SK-N-SH (cell line): Measurements from ENCODE around the gene PDE4C. TPM values are rescaled to one million over a fixed set of nuclear protein-coding genes. Genes with fewer than 3 reads are reported as not detected.

Experiments used
- CTCF ChIA-PET: fragments of 300-600, 350-600 bp; formaldehyde crosslinking; extraction: SDS; loops from one replicate; lab custom pipeline; 2021; lab: Yijun Ruan, JAX
- POLR2A ChIA-PET: fragments of 350-600 bp; sonication (Branson Sonifier 250); formaldehyde crosslinking; extraction: SDS; loops from one replicate; lab custom pipeline; 2020; ENCODE audit warnings: antibody characterized with exemption, inconsistent platforms; lab: Yijun Ruan, JAX
- DNase-seq: peaks from one replicate; pipeline ENCODE4 v3.0.0; 2012
- H2AFZ ChIP-seq: fragments of 200-600 bp; sonication (generic); 2 replicates; pipeline ENCODE4 v1.8.1; 2016; ENCODE audit warnings: antibody characterized with exemption, mild to moderate bottlenecking, low read depth
- H3F3A ChIP-seq: fragments of 200-600 bp; sonication (generic); replicated peaks from 2 replicates; pipeline ENCODE3; 2016; ENCODE audit warnings: antibody characterized with exemption, mild to moderate bottlenecking; ENCODE audit not compliant: insufficient read depth
- H3K27ac ChIP-seq, 2 experiments: fragments of 200-500 bp in 1 of 2; fragments of 200-600 bp in 1 of 2; sonication (Bioruptor generic) in 1 of 2; sonication (generic), shearing (Covaris generic) in 1 of 2; 2 replicates each; pipeline versions ENCODE4 v1.5.1 to v1.6.1; 2014 to 2016; ENCODE audit warnings: low read depth in 2 of 2, inconsistent platforms in 1 of 2, low read length in 1 of 2, mild to moderate bottlenecking in 1 of 2, mixed read lengths in 1 of 2
- H3K27me3 ChIP-seq: fragments of 200-600 bp; sonication (generic), shearing (Covaris generic); 2 replicates; pipeline ENCODE4 v1.6.1; 2016; ENCODE audit warnings: mixed run types; ENCODE audit not compliant: insufficient read depth
- H3K36me3 ChIP-seq, 2 experiments: fragments of 200-500 bp in 1 of 2; fragments of 200-600 bp in 1 of 2; sonication (Bioruptor generic) in 1 of 2; sonication (generic) in 1 of 2; replicated peaks in 1 of 2; 2 replicates each; pipeline versions ENCODE3 to v1.5.1; 2014 to 2016; ENCODE audit warnings: low read length in 1 of 2, mild to moderate bottlenecking in 1 of 2; ENCODE audit not compliant: insufficient read depth in 2 of 2, control insufficient read depth in 1 of 2
- H3K4me1 ChIP-seq, 2 experiments: fragments of 200-500 bp in 1 of 2; fragments of 200-600 bp in 1 of 2; sonication (Bioruptor generic) in 1 of 2; sonication (generic), shearing (Covaris generic) in 1 of 2; 2 replicates each; pipeline versions ENCODE4 v1.5.1 to v1.6.1; 2014 to 2016; ENCODE audit warnings: low read depth in 1 of 2, low read length in 1 of 2, mixed run types in 1 of 2; ENCODE audit not compliant: insufficient read depth in 2 of 2, control insufficient read depth in 1 of 2
- H3K4me2 ChIP-seq: fragments of 200-600 bp; sonication (generic), shearing (Covaris generic); 2 replicates; pipeline ENCODE4 v1.6.1; 2017; ENCODE audit warnings: mixed run types
- H3K4me3 ChIP-seq, 2 experiments: fragments of 200-500 bp in 1 of 2; fragments of 200-600 bp in 1 of 2; sonication (Bioruptor generic) in 1 of 2; sonication (generic), shearing (Covaris generic) in 1 of 2; 2 replicates each; pipeline versions ENCODE4 v1.5.1 to v1.8.1; 2014 to 2016; ENCODE audit warnings: low read depth in 2 of 2, inconsistent platforms in 1 of 2, low read length in 1 of 2, mild to moderate bottlenecking in 1 of 2, mixed read lengths in 1 of 2, moderate library complexity in 1 of 2
- H3K79me2 ChIP-seq: fragments of 200-600 bp; sonication (generic); 2 replicates; pipeline ENCODE4 v1.8.1; 2017; ENCODE audit warnings: mild to moderate bottlenecking; ENCODE audit not compliant: insufficient read depth
- H3K9ac ChIP-seq: fragments of 200-600 bp; sonication (generic); 2 replicates; pipeline ENCODE4 v1.6.1; 2017; ENCODE audit warnings: mixed run types
- H3K9me2 ChIP-seq: fragments of 200-600 bp; sonication (generic); 2 replicates; pipeline ENCODE4 v1.6.1; 2017; ENCODE audit warnings: mixed run types
- H3K9me3 ChIP-seq: fragments of 200-600 bp; sonication (generic); 2 replicates; pipeline ENCODE4 v1.6.1; 2017; ENCODE audit warnings: mixed run types, mild to moderate bottlenecking, moderate library complexity
- H4K20me1 ChIP-seq: fragments of 200-600 bp; sonication (generic); 2 replicates; pipeline ENCODE4 v1.6.1; 2017; ENCODE audit warnings: mild to moderate bottlenecking, mixed run types; ENCODE audit not compliant: insufficient read depth
- CHD2 ChIP-seq: fragments of 150-350 bp; IDR thresholded peaks from 2 replicates; pipeline ENCODE4 v1.6.1; 2018; ENCODE audit warnings: low read length; ENCODE audit not compliant: partially characterized antibody
- CTCF ChIP-seq: fragments of 200-600 bp; sonication (generic); IDR thresholded peaks from 2 replicates; pipeline ENCODE4 v1.6.1; 2017; ENCODE audit warnings: antibody characterized with exemption, mild to moderate bottlenecking, moderate library complexity
- EP300 ChIP-seq, 2 experiments: IDR thresholded peaks; 2 replicates each; pipeline versions ENCODE4 v1.4.0 to v1.6.1; 2012; ENCODE audit warnings: borderline replicate concordance in 1 of 2, low read depth in 1 of 2, low read length in 1 of 2
- FOSL2 ChIP-seq: IDR thresholded peaks from 2 replicates; pipeline ENCODE4 v1.4.0; 2012; ENCODE audit warnings: low read depth, mild to moderate bottlenecking, moderate library complexity, borderline replicate concordance
- FOXM1 ChIP-seq: IDR thresholded peaks from 2 replicates; pipeline ENCODE4 v1.4.0; 2012; ENCODE audit warnings: low read depth, mild to moderate bottlenecking
- GABPA ChIP-seq: IDR thresholded peaks from 2 replicates; pipeline ENCODE4 v1.4.0; 2012; ENCODE audit warnings: low read depth, mild to moderate bottlenecking
- GATA2 ChIP-seq: sonication (generic); formaldehyde crosslinking; IDR thresholded peaks from 2 replicates; pipeline ENCODE4 v1.5.0; 2020; ENCODE audit warnings: mild to moderate bottlenecking, missing genetic modification reagents
- IRF3 ChIP-seq: fragments of 150-350 bp; IDR thresholded peaks from 2 replicates; pipeline ENCODE4 v1.6.1; 2016; ENCODE audit warnings: mild to moderate bottlenecking, low read depth, low read length
- JUND ChIP-seq: IDR thresholded peaks from 2 replicates; pipeline ENCODE4 v1.4.0; 2012
- MAX ChIP-seq: IDR thresholded peaks from 2 replicates; pipeline ENCODE4 v1.4.0; 2012; ENCODE audit warnings: low read depth
- MXI1 ChIP-seq: IDR thresholded peaks from 2 replicates; pipeline ENCODE4 v1.6.1; 2012; ENCODE audit warnings: mild to moderate bottlenecking, low read depth, low read length, improper control_type of control experiment
- NFIC ChIP-seq: IDR thresholded peaks from 2 replicates; pipeline ENCODE4 v1.4.0; 2012; ENCODE audit warnings: borderline replicate concordance
- NRF1 ChIP-seq: IDR thresholded peaks from 2 replicates; pipeline ENCODE4 v1.6.1; 2012; ENCODE audit warnings: low read depth, mild to moderate bottlenecking, low read length
- PBX3 ChIP-seq: IDR thresholded peaks from 2 replicates; pipeline ENCODE4; 2012
- POLR2AphosphoS5 ChIP-seq: IDR thresholded peaks from 2 replicates; pipeline ENCODE4 v1.6.1; 2012; ENCODE audit warnings: low read depth, low read length
- RAD21 ChIP-seq: IDR thresholded peaks from 2 replicates; pipeline ENCODE4 v1.6.1; 2012; ENCODE audit warnings: mild to moderate bottlenecking, low read length
- RCOR1 ChIP-seq: fragments of 150-350 bp; IDR thresholded peaks from 2 replicates; pipeline ENCODE4 v1.6.1; 2017; ENCODE audit warnings: antibody characterized with exemption, low read length
- RFX5 ChIP-seq: IDR thresholded peaks from 2 replicates; pipeline ENCODE4 v1.6.1; 2012; ENCODE audit warnings: mild to moderate bottlenecking, improper control_type of control experiment, low read length
- RXRA ChIP-seq: IDR thresholded peaks from 2 replicates; pipeline ENCODE4 v1.4.0; 2012; ENCODE audit warnings: low read depth, mild to moderate bottlenecking, borderline replicate concordance
- SIN3A ChIP-seq: IDR thresholded peaks from 2 replicates; pipeline ENCODE4 v1.6.1; 2012; ENCODE audit warnings: low read depth, mild to moderate bottlenecking, low read length, moderate library complexity, borderline replicate concordance
- SMC3 ChIP-seq: IDR thresholded peaks from 2 replicates; pipeline ENCODE4 v1.6.1; 2012; ENCODE audit warnings: low read depth, low read length, improper control_type of control experiment
- TCF12 ChIP-seq: IDR thresholded peaks from 2 replicates; pipeline ENCODE4 v1.4.0; 2012
- YY1 ChIP-seq: IDR thresholded peaks from 2 replicates; pipeline ENCODE4 v1.4.0; 2012; ENCODE audit warnings: low read depth, mild to moderate bottlenecking
- ZBTB33 ChIP-seq: IDR thresholded peaks from 2 replicates; pipeline ENCODE4 v1.4.0; 2012; ENCODE audit warnings: low read depth, borderline replicate concordance
- WGBS: methylation state at CpG from one replicate; pipeline ENCODE4 v1.1.6; 2017; ENCODE audit warnings: low lambda C conversion rate; 5-methylcytosine and 5-hydroxymethylcytosine counted together
- polyA plus RNA-seq, 3 experiments: library from polyadenylated mRNA; depleted of rRNA; stranded (reverse); fragments of >200 nt; gene quantifications; 2 replicates each; pipeline ENCODE4 v1.2.3, GENCODE V29; 2012

The PDE4C gene
- polyA plus RNA-seq, 1 of the 3 experiments (the other 2 are of a cell fraction) = 0.36 TPM

- Histone ChIP-seq H3K4me1 (peaks cover 0 to 25% of the 10 kb centered on the region in 2 experiments; a peak in 1 of 4 replicates), H3K9me2 (no peaks in the 10 kb centered on the region), H3K36me3 (no peaks in the 10 kb centered on the region), H3K27ac (no peak overlapping the region), H3K9me3 (no peaks in the 10 kb centered on the region), H3F3A (no peaks in the 10 kb centered on the region), H3K4me3 (no peak overlapping the region), H2AFZ (no peak overlapping the region), H3K4me2 (no peak overlapping the region), H3K27me3 (no peaks in the 10 kb centered on the region), H4K20me1 (no peaks in the 10 kb centered on the region), H3K9ac (no peak overlapping the region), H3K79me2 (no peaks in the 10 kb centered on the region)
- WGBS = 36% methylated on average over 5 of the region's 5 CpGs
- DNase-seq = no peak
- TF ChIP-seq SIN3A (no peak), MXI1 (no peak), ZBTB33 (no peak), IRF3 (no peak), SMC3 (peak; percentile 23), CHD2 (no peak), FOXM1 (no peak), RXRA (no peak), GATA2 (CRISPR knock-in tag) (no peak), RFX5 (no peak), JUND (no peak), RAD21 (no peak), TCF12 (no peak), EP300 (IDR thresholded peaks at IDR 0.05; ENCODE audit: borderline replicate concordance in 1 of 2, low read depth in 1 of 2, low read length in 1 of 2) (no peak), YY1 (no peak), CTCF (peak; percentile 68), RCOR1 (0 out of 2 replicates have a peak, but pooled peaks have one; percentile 25), MAX (no peak), NRF1 (no peak), FOSL2 (no peak), POLR2AphosphoS5 (no peak), GABPA (no peak), PBX3 (no peak), NFIC (no peak)
- CTCF ChIA-PET = interaction anchor here (0.7 to 1.3 kb wide), 2 partner anchors 20 to 22 kb away, joined by 3 read pairs; no protein-coding TSS in a partner anchor
- POLR2A ChIA-PET = no interaction called here
These were observed 3.2 kb upstream of the PDE4C start for GRCh38 chr19:18229474-18229873.
